Natural killer cell (primary cell): ENCODE data around the gene JPH2. TPM values are rescaled to one million over a fixed set of nuclear protein-coding genes. Genes with fewer than 3 reads are reported as not detected.

ENCODE experiments used
- ATAC-seq, 3 donors: fragments of 150-1000 bp in 2 of 3; fragments of 200-7000 bp in 1 of 3; cut with Tn5 transposase; 1 replicate in 1 of 3; 2 replicates in 2 of 3; pipeline ENCODE4 v1.10.0; 2021; ENCODE audit warnings: mild to moderate bottlenecking in 2 of 3, moderate library complexity in 2 of 3
- DNase-seq, 2 donors: peaks; one replicate each; pipeline versions ENCODE4 v3.0.0 to v3.0.0-alpha.2; 2013 to 2021; ENCODE audit warnings: mixed read lengths in 1 of 2
- H3K27ac ChIP-seq: one replicate; pipeline ENCODE4 v1.5.1; 2013; ENCODE audit warnings: mild to moderate bottlenecking, low read length
- H3K27me3 ChIP-seq: one replicate; pipeline ENCODE4 v1.6.1; 2013; ENCODE audit warnings: low read length; ENCODE audit not compliant: control insufficient read depth, insufficient read depth
- H3K36me3 ChIP-seq: one replicate; pipeline ENCODE4 v1.6.1; 2013; ENCODE audit warnings: low read length; ENCODE audit not compliant: control insufficient read depth, insufficient read depth
- H3K4me1 ChIP-seq: one replicate; pipeline ENCODE4 v1.6.1; 2013; ENCODE audit warnings: low read length; ENCODE audit not compliant: control insufficient read depth, insufficient read depth
- H3K4me3 ChIP-seq: one replicate; pipeline ENCODE4 v1.5.1; 2013; ENCODE audit warnings: low read length
- H3K9me3 ChIP-seq: one replicate; pipeline ENCODE4 v1.6.1; 2013; ENCODE audit warnings: low read length; ENCODE audit not compliant: control insufficient read depth, insufficient read depth
- H3K27ac Mint-ChIP-seq, 2 donors: one replicate each; pipeline ENCODE4 v1.8.0; 2022; ENCODE audit warnings: mild to moderate bottlenecking in 2 of 2, mixed read lengths in 2 of 2, moderate library complexity in 1 of 2
- H3K27me3 Mint-ChIP-seq, 2 donors: one replicate each; pipeline ENCODE4 v1.8.0; 2022; ENCODE audit warnings: low read depth in 2 of 2, mixed read lengths in 2 of 2
- H3K36me3 Mint-ChIP-seq: one replicate; pipeline ENCODE4 v1.8.0; 2022; ENCODE audit warnings: mixed read lengths
- H3K4me1 Mint-ChIP-seq, 2 donors: one replicate each; pipeline ENCODE4 v1.8.0; 2022; ENCODE audit warnings: mixed read lengths in 2 of 2
- H3K4me3 Mint-ChIP-seq: one replicate; pipeline ENCODE4 v1.8.0; 2022; ENCODE audit warnings: mild to moderate bottlenecking, moderate library complexity, mixed read lengths
- H3K9me3 Mint-ChIP-seq, 2 donors: one replicate each; pipeline ENCODE4 v1.8.0; 2022; ENCODE audit warnings: mixed read lengths in 2 of 2
- WGBS: methylation state at CpG from one replicate; pipeline ENCODE4 v1.1.7; 2013; ENCODE audit warnings: missing lambda C conversion rate; ENCODE audit not compliant: insufficient coverage; 5-methylcytosine and 5-hydroxymethylcytosine counted together
- intact Hi-C: fragments of 100-400 bp; cut with micrococcal nuclease; formaldehyde crosslinking; loops from one replicate; pipeline ENCODE4 v1.14.2; 2022
- total RNA-seq, 4 donors: library from RNA; stranded (reverse); fragments of 120-200 nt in 1 of 4; gene quantifications; one replicate each; pipeline versions ENCODE4 v1.2.3 to v1.2.4, GENCODE V29; 2013 to 2022
- TF ChIP-seq, protein P1 (sequence below): fragments of 200-600 bp; IDR thresholded peaks from one replicate; pipeline ENCODE4 v1.8.0; 2022; ENCODE audit warnings: antibody characterized with exemption

JPH2 gene
- total RNA-seq, 3 donors from 2014 or later (not counting 1 experiment from before 2014, with no cell fraction given): not detected

DNA sequence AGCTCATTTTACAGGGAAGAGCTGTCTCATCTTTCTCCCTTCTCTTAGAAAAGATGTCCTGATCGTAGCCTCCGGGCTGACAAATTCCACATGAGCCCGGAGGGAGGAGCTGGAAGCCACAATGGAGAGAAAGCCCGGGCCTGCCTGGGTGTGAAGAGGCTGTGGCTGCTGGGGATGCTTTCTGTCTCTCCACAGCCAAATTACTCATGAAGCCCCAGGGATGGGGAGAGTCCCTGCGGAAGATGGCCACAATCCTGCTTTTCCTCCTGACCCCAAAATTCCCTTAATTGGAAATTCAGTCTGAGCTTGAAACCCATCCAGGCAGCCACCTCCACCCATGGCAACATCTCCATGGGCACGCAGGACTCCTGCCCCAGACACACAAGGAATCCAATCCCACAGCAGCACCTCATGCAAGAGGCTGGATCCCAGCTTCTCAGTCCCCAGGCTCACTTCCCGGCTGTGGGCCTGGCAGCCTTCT lies 32.4 kb downstream of the JPH2 start:
- no peaks in the 10 kb centered on the region for H3K9me3 Mint-ChIP-seq
- intact Hi-C loops: no loop called here
- DNase-seq (no peak), ATAC-seq (no peak)
- H3K36me3 ChIP-seq: no peaks in the 10 kb centered on the region
- H3K27ac Mint-ChIP-seq: no peak overlapping the region
- no peaks in the 10 kb centered on the region for H3K4me1 ChIP-seq
- WGBS: 69% methylated on average over 7 of the region's 7 CpGs
- H3K27me3 ChIP-seq: no peaks in the 10 kb centered on the region
- no peak overlapping the region for H3K4me3 ChIP-seq
- peaks cover 20 to 21% of the 10 kb centered on the region in 2 donors for H3K27me3 Mint-ChIP-seq
- H3K27ac ChIP-seq: no peak overlapping the region
- no peaks in the 10 kb centered on the region for H3K9me3 ChIP-seq
- H3K4me3 Mint-ChIP-seq: no peak overlapping the region
- H3K36me3 Mint-ChIP-seq: no peaks in the 10 kb centered on the region
- TF ChIP-seq, protein P1, sequence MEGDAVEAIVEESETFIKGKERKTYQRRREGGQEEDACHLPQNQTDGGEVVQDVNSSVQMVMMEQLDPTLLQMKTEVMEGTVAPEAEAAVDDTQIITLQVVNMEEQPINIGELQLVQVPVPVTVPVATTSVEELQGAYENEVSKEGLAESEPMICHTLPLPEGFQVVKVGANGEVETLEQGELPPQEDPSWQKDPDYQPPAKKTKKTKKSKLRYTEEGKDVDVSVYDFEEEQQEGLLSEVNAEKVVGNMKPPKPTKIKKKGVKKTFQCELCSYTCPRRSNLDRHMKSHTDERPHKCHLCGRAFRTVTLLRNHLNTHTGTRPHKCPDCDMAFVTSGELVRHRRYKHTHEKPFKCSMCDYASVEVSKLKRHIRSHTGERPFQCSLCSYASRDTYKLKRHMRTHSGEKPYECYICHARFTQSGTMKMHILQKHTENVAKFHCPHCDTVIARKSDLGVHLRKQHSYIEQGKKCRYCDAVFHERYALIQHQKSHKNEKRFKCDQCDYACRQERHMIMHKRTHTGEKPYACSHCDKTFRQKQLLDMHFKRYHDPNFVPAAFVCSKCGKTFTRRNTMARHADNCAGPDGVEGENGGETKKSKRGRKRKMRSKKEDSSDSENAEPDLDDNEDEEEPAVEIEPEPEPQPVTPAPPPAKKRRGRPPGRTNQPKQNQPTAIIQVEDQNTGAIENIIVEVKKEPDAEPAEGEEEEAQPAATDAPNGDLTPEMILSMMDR: no peak
- H3K4me1 Mint-ChIP-seq: no peaks in the 10 kb centered on the region

DNA sequence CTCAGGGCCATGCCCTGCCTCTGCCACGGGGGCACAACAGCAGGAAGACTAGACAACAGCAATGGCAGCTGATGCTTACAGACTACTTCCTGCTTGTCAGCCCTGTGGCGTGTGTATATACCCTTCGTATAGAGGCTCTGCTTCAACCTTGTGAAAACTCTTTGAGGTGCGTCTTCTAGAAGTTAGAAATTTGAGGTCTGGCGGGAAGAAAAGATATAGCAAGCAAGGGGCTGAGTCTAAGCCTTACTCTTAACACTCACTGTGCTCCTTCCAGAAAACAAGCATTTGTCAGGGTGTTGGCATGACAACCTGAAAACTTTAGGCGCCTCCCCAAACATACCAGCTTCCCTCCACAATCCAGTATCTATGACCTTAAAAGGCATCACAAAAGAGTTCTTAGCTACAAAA lies 33.3 kb downstream of the JPH2 start:
- Histone ChIP-seq H3K9me3 (no peaks in the 10 kb centered on the region), H3K27ac (no peak overlapping the region), H3K4me1 (no peaks in the 10 kb centered on the region), H3K27me3 (no peaks in the 10 kb centered on the region), H3K4me3 (no peak overlapping the region), H3K36me3 (no peaks in the 10 kb centered on the region)
- Mint-ChIP-seq H3K4me1 (no peaks in the 10 kb centered on the region), H3K4me3 (no peak overlapping the region), H3K27ac (no peak overlapping the region), H3K36me3 (no peaks in the 10 kb centered on the region), H3K9me3 (no peaks in the 10 kb centered on the region), H3K27me3 (peaks cover 15 to 16% of the 10 kb centered on the region in 2 donors)
- 51% methylated on average over 6 of the region's 6 CpGs for WGBS
- ATAC-seq: peak in 1 of 3 donors; percentile 40
- TF ChIP-seq, protein P1: no peak
- intact Hi-C loops: no loop called here
- peak in 1 of 2 donors; percentile 71 for DNase-seq

DNA sequence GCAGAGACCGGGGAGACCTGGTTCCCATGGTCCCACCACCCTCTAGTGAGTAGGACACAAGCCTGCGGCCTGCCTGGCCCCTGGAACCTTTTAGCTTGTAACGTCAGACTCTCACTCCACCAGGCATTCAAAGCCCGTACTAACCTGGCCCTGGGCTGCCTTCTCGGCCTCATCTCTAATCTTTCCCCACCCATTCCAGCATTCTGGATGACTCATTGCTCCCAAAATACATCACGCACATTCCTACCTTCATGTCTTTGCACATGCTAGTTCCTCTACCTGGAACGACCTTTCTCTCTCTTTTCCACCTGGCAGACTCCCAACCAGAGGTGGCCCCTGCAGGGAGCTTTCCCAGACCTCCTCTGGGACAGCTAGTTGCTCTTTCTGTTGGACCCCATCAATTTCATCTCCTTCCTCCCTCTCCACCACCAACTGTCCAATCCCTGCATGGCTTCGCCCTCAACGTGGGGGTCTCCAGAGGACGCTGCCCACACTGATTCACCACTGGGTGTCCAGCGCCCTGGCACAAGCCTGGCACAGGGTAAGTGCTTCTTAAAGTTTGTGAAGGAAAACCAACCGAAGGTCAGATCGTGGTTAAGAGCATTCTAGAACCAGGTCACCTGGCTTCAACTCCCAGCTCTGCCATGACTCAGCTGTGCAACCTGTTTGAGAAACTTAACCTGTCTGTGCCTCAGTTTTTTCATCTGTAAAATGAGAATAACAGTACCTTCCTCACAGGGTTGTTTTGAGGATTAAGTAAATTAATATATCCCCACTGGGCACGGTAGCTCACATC lies 35.2 kb downstream of the JPH2 start:
- WGBS: 84% methylated on average over 14 of the region's 14 CpGs
- H3K9me3 Mint-ChIP-seq: no peaks in the 10 kb centered on the region
- H3K4me1 Mint-ChIP-seq: no peaks in the 10 kb centered on the region
- H3K4me3 Mint-ChIP-seq: no peak overlapping the region
- TF ChIP-seq, protein P1: no peak
- no peaks in the 10 kb centered on the region for H3K36me3 Mint-ChIP-seq
- H3K4me1 ChIP-seq: no peaks in the 10 kb centered on the region
- H3K27ac ChIP-seq: no peak overlapping the region
- no peak overlapping the region for H3K27ac Mint-ChIP-seq
- peaks cover 7 to 10% of the 10 kb centered on the region in 2 donors for H3K27me3 Mint-ChIP-seq
- H3K4me3 ChIP-seq: no peak overlapping the region
- no peaks in the 10 kb centered on the region for H3K36me3 ChIP-seq
- no peaks in the 10 kb centered on the region for H3K9me3 ChIP-seq
- intact Hi-C loops: no loop called here
- ATAC-seq (no peak), DNase-seq (no peak)
- H3K27me3 ChIP-seq: no peaks in the 10 kb centered on the region
